D341Med (cell line): ENCODE results near the gene FTSJ3.
A peak's percentile ranks its signal among the peaks of the same experiment; 100 is the strongest.
"Not testable (repeated sequence)": the region's sequence is repeated elsewhere in the genome, so short reads cannot be mapped to it uniquely, and the experiment has no call there.

Source experiments
- DNase-seq: peaks from one replicate; pipeline ENCODE4 v3.0.0; 2012; ENCODE audit warnings: low spot score

Gene FTSJ3

DNA sequence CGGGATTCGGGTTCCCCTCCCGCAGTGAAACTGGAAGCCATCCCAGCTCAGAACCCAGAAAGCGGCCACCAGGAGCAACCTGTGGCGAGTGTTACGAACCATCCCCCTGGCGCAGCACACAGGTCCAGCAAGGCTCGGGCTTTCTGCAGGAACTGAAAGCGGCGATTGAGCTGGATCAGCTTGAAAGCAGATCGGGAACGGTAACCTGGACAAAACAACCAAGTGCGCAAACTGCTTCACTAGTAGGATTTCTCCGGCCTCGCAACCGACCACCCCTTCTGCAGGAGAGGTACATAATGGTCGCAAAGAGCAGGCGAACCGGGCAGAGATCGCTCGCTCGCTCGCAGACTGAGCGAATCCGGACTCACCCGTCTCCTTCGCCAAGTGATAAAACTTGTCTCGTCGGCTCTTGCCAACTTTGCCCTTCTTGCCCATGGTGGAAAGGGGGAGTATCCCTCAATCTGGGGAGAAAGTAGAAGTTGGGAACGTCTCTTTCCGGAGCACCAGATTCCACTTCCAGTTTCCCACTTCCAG is 928 bp downstream of the FTSJ3 start:
- DNase-seq = peak; percentile 61

DNA sequence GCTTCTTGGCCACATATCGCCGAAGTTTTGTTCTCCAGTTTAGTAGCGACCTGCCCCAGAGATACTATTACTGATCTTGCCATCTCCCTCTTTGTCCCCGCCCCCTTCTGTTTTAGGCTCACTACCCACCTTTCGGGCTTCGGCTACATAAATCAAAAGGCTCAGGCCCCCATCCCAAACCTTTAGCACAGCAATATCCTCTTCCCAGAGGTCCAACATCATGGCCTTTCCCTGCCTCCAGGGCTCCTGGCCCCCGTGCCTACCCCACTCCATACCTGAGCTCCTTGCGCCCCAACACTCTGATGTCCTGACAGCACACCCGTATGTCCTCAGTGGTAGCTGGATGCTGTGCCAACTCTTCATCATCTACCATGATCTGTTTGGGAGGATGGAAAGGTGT is 3.1 kb downstream of the FTSJ3 start:
- no peak for DNase-seq

DNA sequence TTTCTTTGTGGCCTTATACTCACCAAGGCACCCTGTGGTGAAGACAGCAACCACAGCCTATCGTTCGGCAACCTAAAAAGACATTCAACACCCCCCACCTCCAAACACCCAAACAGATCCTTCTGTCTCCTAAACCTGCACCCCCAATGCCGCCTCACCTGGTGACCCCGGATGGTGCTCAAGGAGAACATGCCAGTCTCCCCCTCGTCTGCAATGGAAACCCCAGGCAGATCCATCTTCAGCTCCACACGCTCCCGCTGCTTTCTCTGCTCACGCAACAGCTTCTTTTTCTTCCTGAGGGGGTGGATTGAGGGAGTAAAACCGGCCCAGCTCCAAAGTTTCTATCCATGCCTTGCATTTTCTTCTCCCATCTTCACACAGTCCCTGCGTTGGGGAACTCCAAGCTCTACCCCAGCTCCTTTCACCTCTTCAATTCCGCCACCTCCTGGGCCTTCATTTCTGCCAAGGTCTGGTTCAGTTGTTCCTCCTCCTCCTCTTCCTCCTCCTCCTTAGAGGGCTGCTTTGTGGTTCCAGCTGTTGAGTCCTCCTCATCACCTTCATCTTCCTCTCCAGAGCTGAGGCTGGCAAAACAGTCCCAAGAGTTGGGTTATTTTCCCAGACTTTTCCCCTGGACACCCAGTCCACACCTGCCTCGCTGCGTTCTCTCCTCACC is 3.7 kb downstream of the FTSJ3 start:
- no peak for DNase-seq

DNA sequence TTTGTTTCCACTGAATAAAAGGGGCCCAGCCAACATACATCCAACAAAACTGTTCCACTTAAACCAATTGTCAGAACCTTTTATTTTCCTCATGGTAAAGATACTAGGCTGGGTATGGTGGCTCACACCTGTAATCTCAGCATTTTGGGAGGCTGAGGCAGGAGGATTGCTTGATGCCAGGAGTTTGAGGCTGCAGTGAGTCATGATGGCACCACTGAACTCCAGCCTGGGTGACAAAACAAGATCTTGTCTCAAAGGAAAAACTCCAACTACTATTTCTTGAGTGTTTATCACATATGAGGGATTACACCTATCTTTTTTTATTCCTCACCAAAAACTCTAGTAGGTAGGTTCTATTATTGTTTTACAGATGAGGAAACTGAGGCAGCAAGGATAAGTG is 4.9 kb downstream of the FTSJ3 start:
- no peak for DNase-seq

DNA sequence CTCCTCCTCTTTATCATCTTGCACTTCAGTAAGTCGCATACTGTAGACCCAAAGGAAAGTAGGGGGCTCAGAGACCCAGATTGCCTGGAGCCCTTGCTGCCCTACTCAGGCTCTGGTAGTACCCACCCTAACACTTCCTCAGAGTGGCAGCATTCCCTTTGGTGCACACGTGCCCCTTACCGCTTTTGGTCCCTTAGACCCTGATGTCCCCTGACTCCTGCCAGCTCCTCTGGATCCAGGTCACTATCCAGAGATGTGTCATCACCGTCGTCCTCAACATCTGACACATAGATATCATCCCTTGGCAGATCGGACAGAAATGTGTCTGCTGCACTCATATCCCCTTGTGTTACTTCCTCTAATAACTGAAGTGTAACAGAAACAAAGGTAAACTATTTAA is 5.7 kb downstream of the FTSJ3 start:
- DNase-seq = no peak

DNA sequence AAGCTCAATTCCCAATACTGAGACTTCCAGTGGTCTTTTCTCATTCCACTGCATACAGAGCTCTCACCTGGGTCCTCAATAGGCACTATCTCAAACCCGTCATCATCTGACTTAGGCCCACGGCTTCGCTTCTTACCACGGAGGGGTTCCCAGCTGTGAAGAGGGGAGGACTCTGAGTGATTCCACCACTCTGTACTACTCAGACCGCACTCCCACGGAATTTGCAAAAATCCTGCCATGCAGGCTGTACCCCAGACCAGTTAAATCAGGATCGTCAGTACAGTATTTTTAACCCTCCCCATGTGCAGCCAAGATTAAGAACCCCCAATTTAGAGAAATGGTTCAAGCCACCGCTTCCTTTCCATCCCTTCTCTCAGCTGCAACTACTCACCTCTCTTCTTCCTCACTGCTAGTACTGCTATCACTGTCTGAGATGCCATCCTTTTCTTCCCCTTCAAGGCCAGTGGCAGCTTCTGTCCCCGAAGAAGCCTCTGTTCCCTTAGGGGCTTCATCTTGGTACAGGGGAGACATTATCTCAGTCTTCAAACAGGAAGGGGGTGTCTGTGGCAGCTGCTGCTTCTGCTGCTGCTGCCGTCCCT is 6.4 kb downstream of the FTSJ3 start:
- no peak for DNase-seq

DNA sequence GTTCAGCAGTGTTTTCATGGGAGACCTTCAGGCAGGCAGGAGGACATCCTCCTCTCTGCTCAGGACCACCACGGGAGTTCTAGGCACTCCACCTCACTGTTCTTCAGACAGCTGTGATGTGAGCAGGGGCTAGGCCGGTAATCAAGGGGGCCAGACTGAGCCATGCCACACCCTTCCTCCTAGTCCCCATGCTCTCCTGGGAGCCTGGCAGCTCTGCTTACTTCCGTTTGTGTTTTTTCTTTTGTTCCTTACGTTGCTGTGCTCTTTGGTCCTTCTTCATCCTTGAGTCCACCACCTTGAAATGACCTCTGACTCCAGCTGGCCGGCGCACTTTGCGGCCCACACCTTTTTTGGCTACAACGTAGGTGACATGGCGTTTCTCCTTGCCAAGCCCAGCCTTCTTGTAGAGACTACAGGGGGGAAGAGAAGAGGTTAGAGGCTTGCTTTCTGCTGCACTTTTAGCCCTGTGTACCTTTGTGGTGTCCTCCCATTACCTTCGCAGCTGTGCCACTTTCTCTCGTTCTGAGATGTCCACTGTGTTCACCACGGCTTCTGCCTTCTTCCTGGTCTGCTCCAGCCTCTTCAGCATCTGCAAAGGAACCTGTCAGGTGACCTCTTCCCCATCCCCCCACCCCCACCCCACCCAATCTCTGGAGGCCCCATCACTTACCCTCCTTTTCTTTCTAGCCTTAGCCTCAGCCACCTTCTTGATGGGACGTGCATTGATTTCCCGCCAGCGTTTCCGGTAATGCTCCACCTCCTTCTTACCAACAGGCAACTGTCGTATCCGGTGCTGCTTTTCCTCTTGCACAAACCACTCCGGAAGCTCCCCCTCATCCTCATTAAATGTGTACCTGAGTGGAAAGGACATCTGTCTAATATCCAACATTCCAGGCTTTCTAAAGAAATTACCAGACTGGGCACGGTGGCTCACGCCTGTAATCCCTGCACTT is 7.6 kb downstream of the FTSJ3 start:
- DNase-seq = no peak

DNA sequence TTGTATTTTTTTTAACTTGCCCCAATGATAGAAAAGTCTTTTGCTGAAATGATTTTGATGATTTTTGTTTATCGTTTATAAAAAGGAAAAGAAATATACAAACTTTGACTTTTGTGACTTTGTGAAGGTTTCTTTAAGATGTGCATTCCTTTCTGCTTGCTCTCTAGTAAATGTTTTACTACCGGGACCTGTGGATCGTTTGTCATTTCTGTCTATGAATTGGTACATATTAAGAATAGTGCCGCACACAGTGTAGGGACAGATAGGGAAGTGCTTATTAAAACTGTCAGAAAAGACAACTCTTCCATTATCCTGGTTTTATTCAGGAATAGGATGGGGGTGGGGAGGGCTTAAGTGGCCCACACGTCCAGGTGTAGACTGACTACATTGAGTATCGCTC is 8.3 kb downstream of the FTSJ3 start:
- DNase-seq = no peak

DNA sequence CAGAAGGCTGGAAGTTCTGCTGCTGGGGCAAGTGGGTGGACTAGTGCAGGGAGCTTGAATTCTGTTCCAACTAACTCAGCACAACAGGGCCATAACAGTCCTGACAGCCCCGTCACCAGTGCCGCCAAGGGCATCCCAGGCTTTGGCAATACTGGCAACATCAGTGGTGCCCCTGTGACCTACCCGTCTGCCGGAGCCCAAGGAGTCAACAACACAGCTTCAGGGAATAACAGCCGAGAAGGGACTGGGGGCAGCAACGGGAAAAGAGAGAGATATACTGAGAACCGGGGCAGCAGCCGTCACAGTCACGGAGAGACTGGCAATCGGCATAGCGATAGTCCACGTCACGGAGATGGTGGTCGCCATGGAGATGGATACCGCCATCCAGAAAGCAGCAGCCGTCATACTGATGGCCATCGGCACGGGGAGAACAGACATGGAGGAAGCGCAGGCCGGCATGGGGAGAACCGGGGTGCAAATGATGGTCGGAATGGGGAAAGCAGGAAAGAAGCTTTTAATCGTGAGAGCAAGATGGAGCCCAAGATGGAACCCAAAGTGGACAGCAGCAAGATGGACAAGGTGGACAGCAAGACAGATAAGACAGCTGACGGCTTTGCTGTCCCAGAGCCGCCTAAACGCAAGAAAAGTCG is 9.6 kb downstream of the FTSJ3 start:
- DNase-seq = no peak

DNA sequence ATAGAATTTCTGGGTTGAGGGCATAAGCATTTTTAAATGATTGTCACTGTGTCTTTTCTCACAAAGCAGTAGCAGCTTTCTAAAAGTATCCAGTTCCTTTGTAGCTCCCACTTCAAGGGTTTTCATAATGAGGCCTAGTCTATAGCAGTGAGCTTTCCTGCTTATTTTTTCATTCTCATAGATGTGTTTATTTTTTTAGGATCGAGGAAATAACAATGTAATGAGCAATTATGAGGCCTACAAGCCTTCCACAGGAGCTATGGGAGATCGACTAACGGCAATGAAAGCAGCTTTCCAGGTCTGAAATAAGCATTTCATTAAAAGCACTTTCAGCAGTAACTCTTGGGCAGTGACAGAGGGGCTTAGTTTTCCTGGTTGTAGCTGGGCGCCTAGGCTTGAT is 10.8 kb downstream of the FTSJ3 start:
- DNase-seq = no peak

DNA sequence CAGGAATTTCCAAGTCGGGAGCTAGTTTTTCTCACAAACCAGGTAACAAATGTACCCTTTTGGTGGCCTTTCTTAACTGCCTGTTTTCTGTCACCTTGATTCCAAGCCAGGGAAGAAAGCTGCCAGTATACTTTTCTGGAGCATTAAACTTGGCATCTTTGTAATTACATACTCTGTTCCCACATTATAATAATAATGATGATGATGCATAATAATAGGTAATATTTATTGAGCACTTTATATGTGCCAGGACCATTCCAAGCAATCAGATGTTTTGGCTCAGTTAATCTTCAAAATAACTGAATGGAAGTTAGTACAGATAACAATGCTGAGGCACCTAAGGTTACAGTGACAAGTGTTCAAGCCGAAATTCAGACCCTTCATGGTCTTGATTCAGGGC is 11.3 kb downstream of the FTSJ3 start:
- DNase-seq = no peak

DNA sequence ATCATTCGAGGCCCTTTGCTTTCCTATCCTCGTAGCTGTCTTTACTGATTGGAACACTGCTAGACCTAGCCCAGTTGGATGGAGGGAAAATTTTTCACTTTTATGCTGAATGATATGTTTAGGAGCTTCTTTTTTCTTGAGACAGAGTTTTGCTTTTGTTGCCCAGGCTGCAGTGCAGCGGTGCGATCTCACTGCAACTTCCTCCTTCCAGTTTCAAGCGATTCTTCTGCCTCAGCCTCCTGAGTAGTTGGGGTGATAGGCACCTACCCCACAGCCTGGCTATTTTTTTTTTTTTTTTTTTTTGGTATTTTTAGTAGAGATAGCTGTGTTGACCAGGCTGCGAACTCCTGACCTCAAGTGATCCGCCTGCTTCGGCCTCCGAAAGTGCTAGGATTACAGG is 17.5 kb downstream of the FTSJ3 start:
- DNase-seq = no peak

DNA sequence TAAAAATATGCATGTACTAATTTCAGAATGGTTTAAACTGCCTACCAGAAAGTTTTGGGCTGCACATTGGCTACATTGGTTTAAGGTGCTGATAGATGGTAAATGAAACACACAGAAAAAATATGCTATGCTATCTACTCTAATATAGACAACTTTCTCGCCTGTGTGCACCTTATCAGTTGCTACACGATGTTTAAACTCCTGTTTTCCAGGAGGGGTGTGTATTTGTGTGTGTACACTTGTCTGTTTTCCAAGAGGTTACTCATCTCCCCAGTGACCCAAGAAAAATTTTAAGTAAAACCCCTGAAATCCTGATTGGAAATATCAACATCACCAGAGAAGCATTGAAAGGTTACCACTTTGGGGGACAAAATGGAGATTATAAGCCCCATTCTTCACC is 21.9 kb downstream of the FTSJ3 start:
- DNase-seq = no peak

DNA sequence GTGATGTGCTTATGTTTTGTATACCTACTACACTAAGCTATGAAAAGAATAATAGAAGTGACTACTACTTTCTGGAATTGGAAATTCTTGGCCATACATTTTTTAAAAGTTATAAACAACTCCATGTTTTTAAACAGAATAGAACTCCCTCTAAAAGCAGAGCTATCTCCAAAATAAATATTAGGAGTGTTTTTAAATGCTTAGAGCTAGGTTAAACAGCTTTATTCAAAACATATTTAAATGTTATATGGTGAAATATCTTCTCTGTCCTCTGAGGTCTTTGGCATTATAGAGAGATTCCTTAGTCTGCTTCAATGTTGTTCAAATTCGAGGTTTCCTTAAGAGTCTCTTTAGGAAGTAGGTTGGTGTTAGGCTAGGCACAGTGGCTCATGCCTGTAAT is 23.1 kb downstream of the FTSJ3 start:
- no peak for DNase-seq

DNA sequence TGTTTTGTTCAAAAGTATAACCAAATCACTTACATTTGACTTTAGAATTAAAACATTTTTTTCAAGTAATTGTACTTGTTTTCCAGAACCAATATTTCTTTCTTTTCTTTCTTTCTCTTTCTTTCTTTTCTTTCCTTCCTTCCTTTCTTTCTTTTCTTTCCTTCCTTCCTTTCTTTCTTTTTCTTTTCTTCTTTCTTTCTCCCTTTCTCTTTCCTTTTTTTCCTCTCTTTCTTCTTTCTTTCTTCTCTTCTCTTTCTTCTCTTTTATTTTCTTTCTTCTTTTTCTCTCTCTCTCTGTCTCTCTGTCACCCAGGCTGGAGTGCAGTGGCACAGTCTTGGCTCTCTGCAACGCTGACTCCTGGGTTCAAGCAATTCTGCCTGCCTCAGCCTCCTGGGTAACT is 26.7 kb downstream of the FTSJ3 start:
- DNase-seq = no peak

DNA sequence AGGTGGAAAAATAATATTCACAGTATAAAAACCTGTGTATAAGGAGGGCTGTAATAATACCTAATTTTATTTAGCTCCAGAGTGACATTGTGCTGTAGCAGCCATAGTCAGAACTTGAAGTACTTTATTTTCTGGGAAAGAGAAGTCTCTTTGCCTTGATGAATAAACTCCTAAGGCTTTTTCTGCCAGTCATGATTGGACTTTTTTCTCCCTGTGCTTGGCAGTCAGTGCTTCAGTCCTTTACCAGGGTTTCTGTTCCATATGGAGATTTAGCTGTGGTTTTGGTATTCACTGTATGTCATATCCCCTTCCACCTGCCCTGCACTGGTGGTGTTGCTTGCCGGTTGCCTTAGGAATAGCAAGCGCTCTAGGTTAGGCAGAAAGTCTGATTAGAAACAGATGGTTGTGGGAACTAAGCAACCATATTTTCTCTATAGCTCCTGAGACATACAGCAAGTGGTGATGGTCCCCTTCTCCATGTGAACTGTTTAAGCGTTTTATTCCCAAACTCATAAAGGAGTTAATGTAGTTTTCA is 28.8 kb downstream of the FTSJ3 start:
- DNase-seq = no peak

DNA sequence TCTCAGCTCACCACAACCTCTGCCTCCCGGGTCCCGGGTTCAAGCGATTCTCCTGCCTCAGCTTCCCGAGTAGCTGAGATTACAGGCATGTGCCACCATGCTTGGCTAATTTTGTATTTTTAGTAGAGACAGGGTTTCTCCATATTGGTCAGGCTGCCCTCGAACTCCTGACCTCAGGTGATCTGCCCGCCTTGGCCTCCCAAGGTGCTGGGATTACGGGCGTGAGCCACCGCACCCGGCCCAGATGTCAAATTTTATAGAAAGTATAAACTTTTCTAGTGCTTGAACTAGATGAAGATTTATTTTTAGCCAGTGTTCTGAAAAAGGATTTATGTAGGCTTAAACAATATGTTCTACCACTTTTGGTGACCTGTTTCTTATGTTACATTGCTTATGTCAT is 31.1 kb downstream of the FTSJ3 start:
- DNase-seq = not testable (repeated sequence)

DNA sequence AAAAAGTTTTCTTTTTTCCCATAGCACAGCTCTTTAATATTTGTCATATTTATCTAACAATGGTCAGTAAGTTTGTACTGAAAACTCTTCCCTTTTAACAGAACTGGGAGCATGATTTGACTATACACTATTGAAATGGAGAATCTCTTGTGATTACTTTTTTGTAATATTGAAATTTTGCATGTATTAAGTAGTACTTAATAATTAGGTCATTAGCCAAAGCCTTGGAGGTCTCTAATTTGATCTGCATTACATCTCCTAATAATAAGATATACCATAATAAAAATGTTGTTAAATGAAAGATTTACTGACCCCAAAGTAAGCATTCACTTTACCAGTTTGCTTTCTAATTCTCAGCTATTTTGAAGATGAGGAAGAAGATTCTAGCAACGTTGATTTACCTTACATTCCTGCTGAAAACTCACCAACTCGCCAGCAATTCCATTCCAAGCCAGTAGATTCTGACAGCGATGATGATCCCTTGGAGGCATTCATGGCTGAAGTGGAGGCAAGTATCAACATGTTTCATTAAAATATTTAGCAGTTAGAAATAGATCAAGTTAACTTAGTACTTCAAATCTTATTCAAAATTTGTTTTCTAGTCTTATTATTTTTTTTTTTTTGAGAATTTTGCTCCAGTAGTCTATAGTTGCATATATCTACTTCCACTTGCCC is 35.3 kb downstream of the FTSJ3 start:
- DNase-seq = no peak

DNA sequence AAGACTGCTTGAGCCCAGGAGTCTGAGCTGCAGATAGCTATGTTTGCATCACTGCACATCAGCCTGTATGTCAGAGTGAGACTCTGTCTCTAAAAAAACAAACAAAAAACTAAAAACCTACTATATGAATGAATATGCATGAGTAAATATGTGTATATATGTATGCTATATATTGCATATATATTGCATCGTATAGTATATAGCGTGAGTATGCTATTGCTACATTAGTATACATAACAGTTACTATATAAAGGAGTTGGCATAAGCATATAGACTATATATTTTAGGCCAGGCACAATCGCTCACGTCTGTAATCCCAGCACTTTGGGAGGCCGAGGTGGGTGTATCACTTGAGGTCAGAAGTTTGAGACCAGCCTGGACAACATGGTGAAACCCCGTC is 37.4 kb downstream of the FTSJ3 start:
- no peak for DNase-seq

DNA sequence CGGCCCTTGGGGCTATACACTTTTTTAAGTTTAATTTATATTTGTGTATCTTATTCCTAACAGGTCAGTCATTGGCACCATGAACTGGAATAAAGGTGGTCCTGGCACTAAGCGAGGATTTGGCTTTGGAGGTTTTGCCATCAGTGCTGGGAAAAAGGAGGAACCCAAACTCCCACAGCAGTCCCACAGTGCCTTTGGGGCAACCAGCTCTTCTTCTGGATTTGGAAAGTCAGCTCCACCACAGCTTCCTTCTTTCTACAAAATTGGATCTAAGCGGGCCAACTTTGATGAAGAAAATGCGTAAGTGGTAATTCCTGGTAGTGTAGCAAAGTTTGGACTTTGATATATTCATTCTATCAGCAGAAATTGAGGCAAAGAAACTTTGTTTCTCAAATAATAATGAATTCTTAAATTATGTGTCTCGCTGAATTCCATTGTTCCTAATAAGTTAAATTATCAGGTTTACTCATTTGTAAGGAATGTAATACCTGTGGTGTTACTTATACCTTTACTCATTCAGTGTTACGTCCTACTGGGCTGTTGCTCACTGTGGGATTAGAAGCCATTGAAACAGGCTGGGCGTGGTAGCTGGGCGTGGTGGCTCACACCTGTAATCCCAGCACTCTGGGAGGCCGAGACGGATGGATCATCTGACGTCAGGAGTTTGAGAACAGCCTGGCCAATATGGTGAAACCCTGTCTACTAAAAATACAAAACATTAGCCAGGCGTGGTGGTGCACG is 40.3 kb downstream of the FTSJ3 start:
- DNase-seq = no peak

DNA sequence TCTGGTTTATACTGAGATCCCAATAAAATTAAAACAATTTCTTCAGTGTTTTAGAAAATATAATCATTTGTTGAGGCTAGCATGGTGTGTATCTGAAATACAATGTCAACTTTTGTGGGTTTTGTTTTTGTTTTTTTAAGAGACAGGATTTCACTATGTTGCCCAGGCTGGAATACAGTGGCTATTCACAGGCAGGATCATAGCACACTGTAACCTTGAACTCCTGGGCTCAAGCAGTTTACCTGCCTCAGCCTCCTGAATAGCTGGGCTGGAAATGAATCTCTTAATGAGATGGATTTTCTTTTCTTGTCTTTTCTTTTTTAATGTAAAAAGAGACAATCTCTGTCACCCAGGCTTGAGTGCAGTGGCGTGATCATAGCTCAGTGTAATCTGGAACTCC is 41.3 kb downstream of the FTSJ3 start:
- no peak for DNase-seq
